ENCODE results near the gene SLC22A12.

- TF ChIP-seq POLR2A (IDR thresholded peaks at IDR 0.05; ENCODE audit: extremely low read depth, insufficient read length): no peak
- TF ChIP-seq, protein P1, sequence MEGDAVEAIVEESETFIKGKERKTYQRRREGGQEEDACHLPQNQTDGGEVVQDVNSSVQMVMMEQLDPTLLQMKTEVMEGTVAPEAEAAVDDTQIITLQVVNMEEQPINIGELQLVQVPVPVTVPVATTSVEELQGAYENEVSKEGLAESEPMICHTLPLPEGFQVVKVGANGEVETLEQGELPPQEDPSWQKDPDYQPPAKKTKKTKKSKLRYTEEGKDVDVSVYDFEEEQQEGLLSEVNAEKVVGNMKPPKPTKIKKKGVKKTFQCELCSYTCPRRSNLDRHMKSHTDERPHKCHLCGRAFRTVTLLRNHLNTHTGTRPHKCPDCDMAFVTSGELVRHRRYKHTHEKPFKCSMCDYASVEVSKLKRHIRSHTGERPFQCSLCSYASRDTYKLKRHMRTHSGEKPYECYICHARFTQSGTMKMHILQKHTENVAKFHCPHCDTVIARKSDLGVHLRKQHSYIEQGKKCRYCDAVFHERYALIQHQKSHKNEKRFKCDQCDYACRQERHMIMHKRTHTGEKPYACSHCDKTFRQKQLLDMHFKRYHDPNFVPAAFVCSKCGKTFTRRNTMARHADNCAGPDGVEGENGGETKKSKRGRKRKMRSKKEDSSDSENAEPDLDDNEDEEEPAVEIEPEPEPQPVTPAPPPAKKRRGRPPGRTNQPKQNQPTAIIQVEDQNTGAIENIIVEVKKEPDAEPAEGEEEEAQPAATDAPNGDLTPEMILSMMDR (IDR thresholded peaks at IDR 0.05; ENCODE audit: low read depth, low read length): no peak
These were observed 38.1 kb downstream of the SLC22A12 start for GRCh38 chr11:64629103-64629502.

Measured in NB4 (cell line).